ENCODE results near the gene AGAP1.

The AGAP1 gene

DNA sequence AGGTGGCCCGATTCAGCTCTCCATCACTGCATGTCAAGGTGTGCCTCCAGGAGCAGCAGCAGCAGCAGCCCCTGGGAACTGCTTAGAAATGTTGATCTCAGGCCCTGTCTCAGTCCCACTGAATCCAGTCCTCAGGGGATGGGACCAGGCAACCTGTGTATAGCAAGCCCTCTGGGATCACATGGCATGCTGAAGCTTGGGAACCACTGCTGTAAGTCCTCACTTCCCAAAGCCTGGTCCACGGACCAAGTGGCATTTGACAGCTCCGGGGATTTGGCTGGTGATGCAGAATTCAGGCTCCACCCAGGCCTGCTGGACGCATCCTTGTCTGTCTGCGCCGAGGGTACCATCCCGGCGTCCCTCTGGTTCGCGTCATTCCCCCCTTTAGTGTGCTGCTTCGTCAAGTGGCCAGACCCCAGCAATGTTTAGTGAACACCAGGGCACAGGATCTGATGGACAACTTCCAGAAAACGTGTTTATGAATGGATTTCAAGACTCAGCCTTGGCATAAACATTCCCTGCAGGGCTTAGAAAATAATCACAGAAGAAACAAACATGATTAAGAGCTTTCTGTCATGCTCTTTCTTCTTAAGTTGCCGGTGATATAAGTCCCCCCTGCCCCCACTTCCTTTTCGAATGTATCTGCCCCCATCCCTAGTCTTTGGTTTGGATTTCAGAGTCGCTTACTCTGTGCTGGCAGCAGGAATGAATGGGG lies 440.4 kb downstream of the AGAP1 start:
- Histone ChIP-seq H3K9me3 (ENCODE audit: severe bottlenecking) (no peaks in the 10 kb centered on the region), H3K4me1 (ENCODE audit: insufficient read depth, poor library complexity, severe bottlenecking) (no peaks in the 10 kb centered on the region), H3K4me3 (ENCODE audit: severe bottlenecking) (no peak overlapping the region), H3K27me3 (ENCODE audit: insufficient read depth, poor library complexity, severe bottlenecking) (no peaks in the 10 kb centered on the region), H3K27ac (ENCODE audit: poor library complexity, severe bottlenecking) (no peak overlapping the region), H3K36me3 (ENCODE audit: low read depth) (peaks cover 3% of the 10 kb centered on the region; the same call in 1 of the 2 replicates)
- TF ChIP-seq, protein P1, sequence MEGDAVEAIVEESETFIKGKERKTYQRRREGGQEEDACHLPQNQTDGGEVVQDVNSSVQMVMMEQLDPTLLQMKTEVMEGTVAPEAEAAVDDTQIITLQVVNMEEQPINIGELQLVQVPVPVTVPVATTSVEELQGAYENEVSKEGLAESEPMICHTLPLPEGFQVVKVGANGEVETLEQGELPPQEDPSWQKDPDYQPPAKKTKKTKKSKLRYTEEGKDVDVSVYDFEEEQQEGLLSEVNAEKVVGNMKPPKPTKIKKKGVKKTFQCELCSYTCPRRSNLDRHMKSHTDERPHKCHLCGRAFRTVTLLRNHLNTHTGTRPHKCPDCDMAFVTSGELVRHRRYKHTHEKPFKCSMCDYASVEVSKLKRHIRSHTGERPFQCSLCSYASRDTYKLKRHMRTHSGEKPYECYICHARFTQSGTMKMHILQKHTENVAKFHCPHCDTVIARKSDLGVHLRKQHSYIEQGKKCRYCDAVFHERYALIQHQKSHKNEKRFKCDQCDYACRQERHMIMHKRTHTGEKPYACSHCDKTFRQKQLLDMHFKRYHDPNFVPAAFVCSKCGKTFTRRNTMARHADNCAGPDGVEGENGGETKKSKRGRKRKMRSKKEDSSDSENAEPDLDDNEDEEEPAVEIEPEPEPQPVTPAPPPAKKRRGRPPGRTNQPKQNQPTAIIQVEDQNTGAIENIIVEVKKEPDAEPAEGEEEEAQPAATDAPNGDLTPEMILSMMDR (IDR thresholded peaks at IDR 0.05; ENCODE audit: poor library complexity, severe bottlenecking): no peak
- ATAC-seq (ENCODE audit: low read depth) (no peak), DNase-seq (ENCODE audit: low spot score) (peak; percentile 2)

DNA sequence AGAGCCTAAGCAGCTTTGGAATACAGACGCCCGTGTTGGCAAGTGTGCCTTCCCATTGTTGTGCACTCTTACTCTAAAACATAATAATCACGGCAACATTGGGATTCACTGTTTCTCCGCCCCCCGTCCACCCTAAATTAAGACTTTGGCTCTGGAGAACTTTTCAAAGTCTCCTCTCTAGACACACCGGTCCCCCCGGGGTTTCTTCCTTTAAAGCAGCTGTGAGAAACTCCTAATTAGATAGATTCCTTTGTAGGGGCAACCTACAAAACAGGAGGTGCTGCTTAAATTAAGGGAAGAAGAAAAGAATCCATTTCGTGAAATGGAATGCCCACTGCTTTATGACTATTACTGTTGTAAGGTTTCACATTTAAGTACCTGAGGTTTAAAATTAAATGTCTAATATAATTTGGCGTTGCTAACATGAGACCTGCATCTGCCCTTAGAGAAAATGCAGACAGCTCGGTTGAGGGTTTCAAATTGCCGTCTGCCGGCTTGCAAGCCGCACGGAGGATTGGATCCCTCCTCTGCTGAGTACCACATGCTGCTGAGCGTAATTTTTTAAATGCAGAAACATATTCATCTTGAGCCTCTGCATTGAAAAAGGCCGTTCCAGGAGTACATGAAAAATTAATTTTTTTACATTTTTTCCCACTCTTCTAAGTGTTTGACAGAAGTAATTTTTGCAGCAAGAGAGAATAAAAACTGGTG lies 441.1 kb downstream of the AGAP1 start:
- Histone ChIP-seq H3K4me1 (ENCODE audit: insufficient read depth, poor library complexity, severe bottlenecking) (no peaks in the 10 kb centered on the region), H3K4me3 (ENCODE audit: severe bottlenecking) (no peak overlapping the region), H3K27ac (ENCODE audit: poor library complexity, severe bottlenecking) (no peak overlapping the region), H3K9me3 (ENCODE audit: severe bottlenecking) (no peaks in the 10 kb centered on the region), H3K27me3 (ENCODE audit: insufficient read depth, poor library complexity, severe bottlenecking) (no peaks in the 10 kb centered on the region), H3K36me3 (ENCODE audit: low read depth) (peaks cover 3% of the 10 kb centered on the region; the same call in 1 of the 2 replicates)
- TF ChIP-seq, protein P1 (IDR thresholded peaks at IDR 0.05; ENCODE audit: poor library complexity, severe bottlenecking): no peak
- ATAC-seq (ENCODE audit: low read depth): no peak
- DNase-seq (ENCODE audit: low spot score): peak; percentile 8

DNA sequence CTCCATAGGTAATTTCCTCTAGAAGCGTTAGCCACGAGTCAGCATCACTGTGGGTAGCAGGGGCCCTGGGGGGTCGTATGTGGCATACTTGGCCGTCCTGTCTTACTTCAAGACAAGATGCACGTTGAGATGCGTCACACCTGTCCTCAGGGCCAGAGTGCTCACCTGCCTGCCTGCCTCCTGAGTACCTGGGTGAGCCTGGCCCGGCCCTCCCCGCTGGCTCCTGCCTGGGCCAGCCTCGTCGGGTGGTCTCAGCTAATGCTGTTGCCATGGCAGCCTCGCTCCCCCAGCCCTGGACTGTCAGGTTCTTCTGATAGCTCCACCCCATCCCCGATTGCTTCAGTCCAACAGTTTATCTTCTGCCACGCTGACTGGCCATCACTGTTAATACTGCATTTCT lies 441.9 kb downstream of the AGAP1 start:
- TF ChIP-seq, protein P1 (IDR thresholded peaks at IDR 0.05; ENCODE audit: poor library complexity, severe bottlenecking): no peak
- Histone ChIP-seq H3K36me3 (ENCODE audit: low read depth) (peaks cover 3% of the 10 kb centered on the region; the same call in 1 of the 2 replicates), H3K27me3 (ENCODE audit: insufficient read depth, poor library complexity, severe bottlenecking) (no peaks in the 10 kb centered on the region)

DNA sequence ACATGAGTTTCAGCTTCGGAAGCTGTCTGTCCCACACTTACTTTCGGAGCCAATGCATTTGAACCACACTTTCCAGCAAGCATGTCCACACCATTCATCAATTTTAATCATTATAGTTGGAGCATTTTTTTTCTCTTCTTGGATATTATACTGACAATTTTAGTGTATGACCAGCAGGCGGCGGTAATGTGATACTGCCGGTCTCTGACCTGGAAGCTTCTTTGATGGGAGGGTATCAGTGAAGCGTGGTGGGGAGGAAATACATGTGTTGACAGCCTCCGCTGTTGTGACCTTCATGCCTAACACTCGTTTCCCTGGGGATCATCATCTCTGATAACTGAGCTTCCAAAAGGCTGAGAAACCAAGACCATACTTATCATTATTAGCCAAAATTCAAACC lies 442.6 kb downstream of the AGAP1 start:
- no peak overlapping the region for H3K4me3 ChIP-seq (ENCODE audit: severe bottlenecking)
- TF ChIP-seq, protein P1 (IDR thresholded peaks at IDR 0.05; ENCODE audit: poor library complexity, severe bottlenecking): peak; percentile 25
- no peaks in the 10 kb centered on the region for H3K4me1 ChIP-seq (ENCODE audit: insufficient read depth, poor library complexity, severe bottlenecking)
- DNase-seq (ENCODE audit: low spot score) (peak; percentile 13), ATAC-seq (ENCODE audit: low read depth) (no peak)
- H3K27me3 ChIP-seq (ENCODE audit: insufficient read depth, poor library complexity, severe bottlenecking): no peaks in the 10 kb centered on the region
- H3K36me3 ChIP-seq (ENCODE audit: low read depth): peaks cover 3% of the 10 kb centered on the region; the same call in 1 of the 2 replicates
- no peaks in the 10 kb centered on the region for H3K9me3 ChIP-seq (ENCODE audit: severe bottlenecking)
- H3K27ac ChIP-seq (ENCODE audit: poor library complexity, severe bottlenecking): no peak overlapping the region

More for the DNA sequence above, 441.9 kb downstream of the AGAP1 start:
- Histone ChIP-seq H3K4me1 (ENCODE audit: insufficient read depth, poor library complexity, severe bottlenecking) (no peaks in the 10 kb centered on the region), H3K4me3 (ENCODE audit: severe bottlenecking) (no peak overlapping the region), H3K9me3 (ENCODE audit: severe bottlenecking) (no peaks in the 10 kb centered on the region), H3K27ac (ENCODE audit: poor library complexity, severe bottlenecking) (no peak overlapping the region)
- peak; percentile 47 for DNase-seq (ENCODE audit: low spot score)
- no peak for ATAC-seq (ENCODE audit: low read depth)

All from RWPE2 (cell line).